CD4-positive, alpha-beta T cell treated with Interleukin-4 for 4 hours (primary cell): ENCODE data around the gene TPGS2.
"Not testable (repeated sequence)": the region's sequence is repeated elsewhere in the genome, so short reads cannot be mapped to it uniquely, and the experiment has no call there.

ENCODE experiments used
- DNase-seq: peaks from one replicate; pipeline ENCODE4 v3.0.0-alpha.2; 2020

The TPGS2 gene

GRCh38 chr18:36828630-36829361, at the start of gene TPGS2, which contains the start of gene KIAA1328:
Gene TPGS2, minus strand, starts transcription at chr18:36829002. Its CDS starts 235 bp downstream, at chr18:36828767.
Gene KIAA1328, plus strand, starts transcription at chr18:36829127. Its CDS starts 12 bp downstream, at chr18:36829139.
- DNase-seq: peak; percentile 88

GRCh38 chr18:36873826-36874225, 45.0 kb upstream of the TPGS2 start:
- DNase-seq: not testable (repeated sequence)

- DNase-seq: no peak
Measured at GRCh38 chr18:36872329-36872728, 43.5 kb upstream of the TPGS2 start.

- DNase-seq: no peak
Measured at GRCh38 chr18:36871801-36872200, 43.0 kb upstream of the TPGS2 start.

- no peak for DNase-seq
Measured at GRCh38 chr18:36867056-36867455, 38.3 kb upstream of the TPGS2 start.

- no peak for DNase-seq
Measured at GRCh38 chr18:36862182-36862581, 33.4 kb upstream of the TPGS2 start.

GRCh38 chr18:36856815-36857214, 28.0 kb upstream of the TPGS2 start:
- DNase-seq: no peak

- DNase-seq: no peak
Measured at GRCh38 chr18:36851202-36851590, 22.4 kb upstream of the TPGS2 start.

- DNase-seq: no peak
Measured at GRCh38 chr18:36850527-36851201, 21.9 kb upstream of the TPGS2 start.

- no peak for DNase-seq
Measured at GRCh38 chr18:36849288-36850006, 20.6 kb upstream of the TPGS2 start.

GRCh38 chr18:36848609-36849008, 19.8 kb upstream of the TPGS2 start:
- no peak for DNase-seq

- DNase-seq: no peak
Measured at GRCh38 chr18:36843784-36844183, 15.0 kb upstream of the TPGS2 start.

GRCh38 chr18:36843199-36843598, 14.4 kb upstream of the TPGS2 start:
- DNase-seq: no peak

GRCh38 chr18:36839835-36840234, 11.0 kb upstream of the TPGS2 start:
- DNase-seq: no peak

GRCh38 chr18:36835927-36836326, 7.1 kb upstream of the TPGS2 start:
- no peak for DNase-seq

GRCh38 chr18:36833120-36833519, 4.3 kb upstream of the TPGS2 start:
- no peak for DNase-seq

GRCh38 chr18:36831139-36831538, 2.3 kb upstream of the TPGS2 start:
- DNase-seq: no peak

- DNase-seq: no peak
Measured at GRCh38 chr18:36830158-36830495, 1.3 kb upstream of the TPGS2 start.

GRCh38 chr18:36829362-36830157, 758 bp upstream of the TPGS2 start:
- no peak for DNase-seq

- peak; percentile 10 for DNase-seq
Measured at GRCh38 chr18:36828157-36828629, 609 bp downstream of the TPGS2 start.

GRCh38 chr18:36826556-36826955, 2.2 kb downstream of the TPGS2 start:
- DNase-seq: no peak

- DNase-seq: no peak
Measured at GRCh38 chr18:36825526-36825925, 3.3 kb downstream of the TPGS2 start.

- DNase-seq: no peak
Measured at GRCh38 chr18:36821681-36822080, 7.1 kb downstream of the TPGS2 start.
